KMS-11 (cell line): ENCODE results near the gene NOX5.

Source experiments
- H2AFZ ChIP-seq: fragments of 200-600 bp; sonication (generic); 2 replicates; pipeline ENCODE4 v1.6.1; 2016; ENCODE audit warnings: antibody characterized with exemption, mixed run types, low read depth
- H3K27ac ChIP-seq: fragments of 200-600 bp; sonication (generic); 2 replicates; pipeline ENCODE4 v1.6.1; 2016; ENCODE audit warnings: mild to moderate bottlenecking, mixed run types
- H3K27me3 ChIP-seq: fragments of 200-600 bp; sonication (generic); 2 replicates; pipeline ENCODE4 v1.6.1; 2017; ENCODE audit warnings: mild to moderate bottlenecking, low read depth, mixed run types, moderate library complexity; ENCODE audit not compliant: insufficient read depth
- H3K36me3 ChIP-seq: fragments of 200-600 bp; sonication (generic); 2 replicates; pipeline ENCODE4 v1.6.1; 2017; ENCODE audit warnings: mild to moderate bottlenecking, mixed run types; ENCODE audit not compliant: insufficient read depth
- H3K4me1 ChIP-seq: fragments of 200-600 bp; sonication (generic); 2 replicates; pipeline ENCODE4 v1.6.1; 2016; ENCODE audit warnings: mild to moderate bottlenecking, low read depth, mixed run types; ENCODE audit not compliant: poor library complexity, severe bottlenecking
- H3K4me2 ChIP-seq: fragments of 200-600 bp; sonication (generic); 2 replicates; pipeline ENCODE4 v1.7.0; 2016; ENCODE audit warnings: mild to moderate bottlenecking, mixed run types
- H3K4me3 ChIP-seq: fragments of 200-600 bp; sonication (generic); IDR thresholded peaks from 2 replicates; pipeline ENCODE4 v1.6.1; 2017; ENCODE audit warnings: low read depth, low read length, mixed read lengths; ENCODE audit not compliant: insufficient read depth
- H3K79me2 ChIP-seq: fragments of 200-600 bp; sonication (generic); 2 replicates; pipeline ENCODE4 v1.6.1; 2016; ENCODE audit warnings: low read depth, mixed run types; ENCODE audit not compliant: insufficient read depth
- H3K9ac ChIP-seq: fragments of 200-600 bp; sonication (generic); 2 replicates; pipeline ENCODE4 v1.6.1; 2016; ENCODE audit warnings: mild to moderate bottlenecking, mixed run types
- H4K20me1 ChIP-seq: fragments of 200-600 bp; sonication (generic); 2 replicates; pipeline ENCODE4 v1.6.1; 2016; ENCODE audit warnings: mild to moderate bottlenecking, mixed run types; ENCODE audit not compliant: insufficient read depth
- TF ChIP-seq, protein P1 (sequence below): fragments of 200-600 bp; sonication (generic); conservative IDR thresholded peaks from 2 replicates; pipeline ENCODE4 v1.6.1; 2017; ENCODE audit warnings: low read depth, mild to moderate bottlenecking, antibody characterized with exemption, low read length, moderate library complexity, mixed read lengths

Gene NOX5

DNA sequence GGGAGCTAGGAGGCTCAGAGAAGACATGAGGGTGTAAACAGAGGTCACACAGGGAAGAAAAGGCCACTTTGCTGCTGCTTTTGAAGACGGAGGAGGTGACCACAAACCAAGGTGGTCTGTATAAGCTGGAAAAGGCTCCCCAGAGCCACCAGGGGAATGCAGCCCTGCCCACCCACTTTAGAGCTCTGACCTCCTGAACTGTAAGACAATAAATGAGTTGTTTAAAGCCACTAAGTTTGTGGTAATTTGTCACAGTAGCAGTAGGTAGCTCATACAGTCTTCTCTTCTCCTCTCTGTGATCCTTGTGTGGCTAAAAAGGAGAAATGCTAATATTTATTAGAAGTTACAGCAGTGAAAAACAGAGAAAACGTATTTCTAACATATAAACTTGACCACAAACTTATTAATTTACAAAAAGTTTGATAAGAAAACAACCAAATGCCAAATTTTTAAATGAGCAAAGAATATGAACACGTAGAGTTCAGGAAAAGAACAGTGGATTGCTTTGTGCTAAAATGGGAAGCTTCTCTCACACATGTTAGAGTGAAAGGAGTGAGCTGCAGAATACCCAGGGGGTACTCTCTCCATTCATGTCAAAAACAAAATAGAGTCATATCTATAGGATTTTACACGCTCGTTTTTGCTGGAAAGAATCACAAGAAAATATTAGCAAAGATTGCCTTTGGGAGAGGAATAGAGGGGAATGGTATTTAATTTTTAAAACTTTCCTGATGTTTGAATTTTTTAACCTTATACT, 71.0 kb downstream of the NOX5 start:
- H3K4me1 ChIP-seq = no peaks in the 10 kb centered on the region
- H3K9ac ChIP-seq = no peak overlapping the region
- no peak overlapping the region for H3K4me3 ChIP-seq
- H3K27ac ChIP-seq = no peak overlapping the region
- H3K27me3 ChIP-seq = no peaks in the 10 kb centered on the region
- H3K79me2 ChIP-seq = no peaks in the 10 kb centered on the region
- H4K20me1 ChIP-seq = no peaks in the 10 kb centered on the region
- no peaks in the 10 kb centered on the region for H3K36me3 ChIP-seq
- H2AFZ ChIP-seq = no peak overlapping the region
- H3K4me2 ChIP-seq = no peak overlapping the region
- TF ChIP-seq, protein P1, sequence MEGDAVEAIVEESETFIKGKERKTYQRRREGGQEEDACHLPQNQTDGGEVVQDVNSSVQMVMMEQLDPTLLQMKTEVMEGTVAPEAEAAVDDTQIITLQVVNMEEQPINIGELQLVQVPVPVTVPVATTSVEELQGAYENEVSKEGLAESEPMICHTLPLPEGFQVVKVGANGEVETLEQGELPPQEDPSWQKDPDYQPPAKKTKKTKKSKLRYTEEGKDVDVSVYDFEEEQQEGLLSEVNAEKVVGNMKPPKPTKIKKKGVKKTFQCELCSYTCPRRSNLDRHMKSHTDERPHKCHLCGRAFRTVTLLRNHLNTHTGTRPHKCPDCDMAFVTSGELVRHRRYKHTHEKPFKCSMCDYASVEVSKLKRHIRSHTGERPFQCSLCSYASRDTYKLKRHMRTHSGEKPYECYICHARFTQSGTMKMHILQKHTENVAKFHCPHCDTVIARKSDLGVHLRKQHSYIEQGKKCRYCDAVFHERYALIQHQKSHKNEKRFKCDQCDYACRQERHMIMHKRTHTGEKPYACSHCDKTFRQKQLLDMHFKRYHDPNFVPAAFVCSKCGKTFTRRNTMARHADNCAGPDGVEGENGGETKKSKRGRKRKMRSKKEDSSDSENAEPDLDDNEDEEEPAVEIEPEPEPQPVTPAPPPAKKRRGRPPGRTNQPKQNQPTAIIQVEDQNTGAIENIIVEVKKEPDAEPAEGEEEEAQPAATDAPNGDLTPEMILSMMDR = no peak

DNA sequence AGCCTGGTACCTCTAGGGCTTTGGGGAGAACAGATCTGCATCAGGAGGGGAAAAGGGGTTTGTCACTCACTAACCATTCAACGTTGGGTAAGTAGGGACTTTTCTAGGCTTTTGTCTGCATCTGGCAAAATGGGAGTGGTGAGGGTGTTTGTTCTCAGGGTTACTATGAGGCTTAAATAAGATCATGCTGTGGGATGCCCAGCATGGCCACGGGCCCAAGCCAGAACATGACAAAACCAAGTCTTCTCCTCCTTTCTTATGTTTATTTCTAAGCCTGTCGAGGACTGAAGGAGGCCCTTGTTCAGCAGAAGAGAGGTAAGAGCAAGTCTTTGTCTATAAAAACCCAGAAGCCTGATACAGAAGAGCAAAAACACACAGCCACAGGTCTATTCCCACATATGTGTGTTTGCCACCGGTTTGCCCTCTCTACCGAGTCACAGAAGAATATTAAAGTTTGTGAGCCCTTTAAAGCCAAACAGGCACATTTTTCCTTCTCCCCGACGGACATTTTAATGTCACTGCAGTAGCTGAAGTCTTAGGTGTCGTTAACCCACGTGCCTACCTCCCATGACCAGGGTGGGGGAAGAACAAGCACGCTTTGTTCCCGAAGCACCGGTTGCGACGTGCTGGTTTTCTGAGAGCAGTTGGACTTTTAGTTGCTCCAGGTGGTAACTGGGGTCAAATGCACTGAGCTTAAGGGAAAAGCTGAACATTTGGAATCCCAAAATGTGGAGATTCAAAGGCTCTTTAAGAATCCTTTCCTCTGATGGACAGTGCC, 72.1 kb downstream of the NOX5 start:
- Histone ChIP-seq H3K79me2 (no peaks in the 10 kb centered on the region), H3K4me2 (no peak overlapping the region), H3K4me1 (no peaks in the 10 kb centered on the region), H3K4me3 (no peak overlapping the region), H4K20me1 (no peaks in the 10 kb centered on the region), H3K27ac (no peak overlapping the region), H3K36me3 (no peaks in the 10 kb centered on the region), H3K9ac (no peak overlapping the region), H3K27me3 (no peaks in the 10 kb centered on the region), H2AFZ (no peak overlapping the region)
- TF ChIP-seq, protein P1 = no peak

- Histone ChIP-seq H3K9ac (no peak overlapping the region), H3K27me3 (no peaks in the 10 kb centered on the region), H3K4me1 (no peaks in the 10 kb centered on the region), H3K4me3 (no peak overlapping the region), H3K4me2 (no peak overlapping the region), H3K27ac (no peak overlapping the region), H3K36me3 (no peaks in the 10 kb centered on the region), H2AFZ (no peak overlapping the region), H4K20me1 (no peaks in the 10 kb centered on the region), H3K79me2 (no peaks in the 10 kb centered on the region)
- TF ChIP-seq, protein P1 = no peak
These were observed 73.0 kb downstream of the NOX5 start for GRCh38 chr15:69087366-69087976.

DNA sequence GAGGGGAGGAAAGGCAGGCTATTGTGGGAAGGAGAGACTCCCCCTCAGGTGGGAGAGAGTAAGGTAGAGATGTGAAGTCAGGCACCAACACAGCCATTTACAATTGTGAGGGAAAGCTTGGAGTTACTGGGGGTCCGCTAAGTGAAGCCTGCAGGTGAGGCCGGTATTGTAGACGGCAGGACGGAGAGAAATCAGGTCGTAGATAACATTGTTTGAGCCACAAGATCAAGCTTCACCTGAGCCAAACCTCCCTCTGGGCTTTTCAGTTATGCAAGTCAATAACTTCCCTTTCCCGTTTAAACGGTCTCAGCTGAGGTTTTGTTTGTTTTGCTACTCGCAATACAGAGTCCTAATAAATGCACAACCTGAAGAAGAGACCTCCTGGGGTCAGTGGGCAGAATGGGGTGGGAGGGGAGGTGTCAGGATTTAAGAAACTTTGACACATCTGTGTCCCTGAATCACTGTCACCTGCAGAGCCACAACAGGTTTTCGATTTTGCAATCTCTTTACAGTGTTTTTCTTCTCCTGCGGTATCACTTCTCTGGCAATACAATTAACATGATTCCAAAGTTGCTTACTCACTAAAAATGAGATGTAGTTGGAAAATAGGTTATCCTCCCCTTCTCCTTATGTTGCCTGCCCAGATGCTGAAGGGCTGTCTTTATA, 73.9 kb downstream of the NOX5 start:
- no peaks in the 10 kb centered on the region for H3K27me3 ChIP-seq
- H3K4me1 ChIP-seq = no peaks in the 10 kb centered on the region
- H3K4me3 ChIP-seq = no peak overlapping the region
- no peaks in the 10 kb centered on the region for H3K36me3 ChIP-seq
- H4K20me1 ChIP-seq = no peaks in the 10 kb centered on the region
- no peak overlapping the region for H3K4me2 ChIP-seq
- no peak overlapping the region for H3K9ac ChIP-seq
- TF ChIP-seq, protein P1 = no peak
- H3K27ac ChIP-seq = no peak overlapping the region
- H3K79me2 ChIP-seq = no peaks in the 10 kb centered on the region
- no peak overlapping the region for H2AFZ ChIP-seq
